Nephron progenitor cell (in vitro differentiated cells): Measurements from ENCODE around the gene LAS1L.

Source experiments
- DNase-seq: peaks from one replicate; pipeline ENCODE4 v3.0.0; 2021
- H3K27ac Mint-ChIP-seq: 2 replicates; pipeline ENCODE4 v1.8.0; 2021; ENCODE audit warnings: mild to moderate bottlenecking, moderate library complexity, mixed read lengths
- H3K27me3 Mint-ChIP-seq: 2 replicates; pipeline ENCODE4 v1.8.0; 2021; ENCODE audit warnings: mild to moderate bottlenecking, low read depth, mixed read lengths; ENCODE audit not compliant: poor library complexity
- H3K36me3 Mint-ChIP-seq: 2 replicates; pipeline ENCODE4 v1.8.0; 2021; ENCODE audit warnings: low read depth, mixed read lengths
- H3K4me1 Mint-ChIP-seq: 2 replicates; pipeline ENCODE4 v1.8.0; 2021; ENCODE audit warnings: mixed read lengths
- H3K4me3 Mint-ChIP-seq: 2 replicates; pipeline ENCODE4 v1.8.0; 2021; ENCODE audit warnings: mild to moderate bottlenecking, moderate library complexity, mixed read lengths
- H3K9me3 Mint-ChIP-seq: 2 replicates; pipeline ENCODE4 v1.8.0; 2021; ENCODE audit warnings: mild to moderate bottlenecking, moderate library complexity, mixed read lengths
- CTCF ChIP-seq: fragments of 200-600 bp; sonication (generic); IDR thresholded peaks from 2 replicates; pipeline ENCODE4 v1.5.0; 2021; ENCODE audit warnings: antibody characterized with exemption

The LAS1L gene

GRCh38 chrX:65545456-65545855 is 10.9 kb upstream of the LAS1L start:
- Mint-ChIP-seq H3K4me3 (no peak overlapping the region), H3K27ac (no peak overlapping the region), H3K36me3 (no peaks in the 10 kb centered on the region), H3K4me1 (no peaks in the 10 kb centered on the region), H3K9me3 (peaks cover 41% of the 10 kb centered on the region), H3K27me3 (peaks cover 8% of the 10 kb centered on the region)
- TF ChIP-seq CTCF: no peak
- DNase-seq: no peak

- H3K4me3 Mint-ChIP-seq: no peak overlapping the region
- H3K27ac Mint-ChIP-seq: no peak overlapping the region
- TF ChIP-seq CTCF: no peak
- peaks cover 43% of the 10 kb centered on the region for H3K9me3 Mint-ChIP-seq
- DNase-seq: no peak
- H3K27me3 Mint-ChIP-seq: peaks cover 10% of the 10 kb centered on the region
- H3K36me3 Mint-ChIP-seq: no peaks in the 10 kb centered on the region
- peaks cover 12% of the 10 kb centered on the region for H3K4me1 Mint-ChIP-seq
These were observed 2.6 kb upstream of the LAS1L start for GRCh38 chrX:65537229-65537628.

- H3K4me3 Mint-ChIP-seq: no peak overlapping the region
- peaks cover 12% of the 10 kb centered on the region for H3K4me1 Mint-ChIP-seq
- H3K36me3 Mint-ChIP-seq: peaks cover 6% of the 10 kb centered on the region
- no peak for TF ChIP-seq CTCF
- H3K27me3 Mint-ChIP-seq: peaks cover 9% of the 10 kb centered on the region
- peaks cover 48% of the 10 kb centered on the region for H3K9me3 Mint-ChIP-seq
- DNase-seq: no peak
- no peak overlapping the region for H3K27ac Mint-ChIP-seq
These were observed 1.7 kb upstream of the LAS1L start for GRCh38 chrX:65536291-65536690.

GRCh38 chrX:65532016-65532415 is 2.6 kb downstream of the LAS1L start:
- TF ChIP-seq CTCF: no peak
- peaks cover 18% of the 10 kb centered on the region for H3K36me3 Mint-ChIP-seq
- no peak overlapping the region for H3K4me3 Mint-ChIP-seq
- H3K4me1 Mint-ChIP-seq: peaks cover 12% of the 10 kb centered on the region
- H3K9me3 Mint-ChIP-seq: peaks cover 46% of the 10 kb centered on the region
- H3K27me3 Mint-ChIP-seq: no peaks in the 10 kb centered on the region
- no peak for DNase-seq
- H3K27ac Mint-ChIP-seq: no peak overlapping the region

- no peak overlapping the region for H3K27ac Mint-ChIP-seq
- no peak overlapping the region for H3K4me3 Mint-ChIP-seq
- H3K4me1 Mint-ChIP-seq: peaks cover 20% of the 10 kb centered on the region
- H3K27me3 Mint-ChIP-seq: no peaks in the 10 kb centered on the region
- peaks cover 30% of the 10 kb centered on the region for H3K36me3 Mint-ChIP-seq
- DNase-seq: peak; percentile 69
- H3K9me3 Mint-ChIP-seq: peaks cover 38% of the 10 kb centered on the region
- peak; percentile 89 for TF ChIP-seq CTCF
These were observed 5.8 kb downstream of the LAS1L start for GRCh38 chrX:65528705-65529340.

- DNase-seq: no peak
- TF ChIP-seq CTCF: no peak
- Mint-ChIP-seq H3K9me3 (peaks cover 35% of the 10 kb centered on the region), H3K4me1 (peaks cover 16% of the 10 kb centered on the region), H3K4me3 (no peak overlapping the region), H3K27ac (no peak overlapping the region), H3K36me3 (peaks cover 30% of the 10 kb centered on the region), H3K27me3 (no peaks in the 10 kb centered on the region)
These were observed 6.3 kb downstream of the LAS1L start for GRCh38 chrX:65528293-65528692.
